PC-9 (cell line): ENCODE measurements around the gene RPL39. TPM values are rescaled to one million over a fixed set of nuclear protein-coding genes. Genes with fewer than 3 reads are reported as not detected.
A peak's percentile ranks its signal among the peaks of the same experiment; 100 is the strongest.

Experiments
- BruUV-seq: library from RNA; stranded (reverse); fragments of 400-500 nt; replicated peaks from 2 replicates; lab custom pipeline; 2021; lab: Mats Ljungman, UMichigan
- CTCF ChIA-PET: fragments of 300-600 bp; sonication (Branson Sonifier 250); formaldehyde crosslinking; loops from one replicate; lab custom pipeline; 2022; ENCODE audit warnings: antibody characterized with exemption; lab: Charles Lee
- POLR2A ChIA-PET: fragments of 300-600 bp; sonication (Branson Sonifier 250); formaldehyde crosslinking; loops from one replicate; lab custom pipeline; 2022; ENCODE audit warnings: antibody characterized with exemption; ENCODE audit not compliant: unreplicated experiment; lab: Charles Lee
- DNase-seq, 2 experiments: peaks; one replicate each; pipeline versions ENCODE4 v3.0.0 to v3.0.0-alpha.2; 2015 to 2022; ENCODE audit warnings: mixed read lengths in 1 of 2
- H2AFZ ChIP-seq: fragments of 200-600 bp; sonication (generic); 2 replicates; pipeline ENCODE4 v1.8.1; 2017; ENCODE audit warnings: antibody characterized with exemption
- H3F3A ChIP-seq: fragments of 200-600 bp; sonication (generic); 2 replicates; pipeline ENCODE4 v1.8.1; 2017; ENCODE audit warnings: antibody characterized with exemption, mild to moderate bottlenecking, low read depth; ENCODE audit not compliant: insufficient read depth
- H3K27ac ChIP-seq: fragments of 200-600 bp; sonication (generic); 2 replicates; pipeline ENCODE4 v1.6.1; 2016; ENCODE audit warnings: mixed run types
- H3K27me3 ChIP-seq: fragments of 200-600 bp; sonication (generic); 2 replicates; pipeline ENCODE4 v1.6.1; 2016; ENCODE audit warnings: low read depth, mixed run types; ENCODE audit not compliant: insufficient read depth
- H3K36me3 ChIP-seq: fragments of 200-600 bp; sonication (generic); 2 replicates; pipeline ENCODE4 v1.6.1; 2016; ENCODE audit warnings: low read depth, mixed run types
- H3K4me1 ChIP-seq: fragments of 200-600 bp; sonication (generic); replicated peaks from 2 replicates; pipeline ENCODE4 v1.6.1; 2016; ENCODE audit warnings: mixed run types; ENCODE audit not compliant: insufficient read depth
- H3K4me2 ChIP-seq: fragments of 200-600 bp; sonication (generic); 2 replicates; pipeline ENCODE4 v1.6.1; 2017; ENCODE audit warnings: mixed run types
- H3K4me3 ChIP-seq: fragments of 200-600 bp; sonication (generic); 2 replicates; pipeline ENCODE4 v1.6.1; 2016; ENCODE audit warnings: mixed run types
- H3K79me2 ChIP-seq: fragments of 200-600 bp; sonication (generic); 2 replicates; pipeline ENCODE4 v1.6.1; 2017; ENCODE audit warnings: low read depth, mixed run types
- H3K9me2 ChIP-seq: fragments of 200-600 bp; sonication (generic); 2 replicates; pipeline ENCODE4 v1.8.1; 2017; ENCODE audit warnings: mild to moderate bottlenecking; ENCODE audit not compliant: insufficient read depth
- H3K9me3 ChIP-seq: fragments of 200-600 bp; sonication (generic); 2 replicates; pipeline ENCODE4 v1.8.1; 2016; ENCODE audit warnings: low read depth; ENCODE audit not compliant: insufficient read depth
- H4K20me1 ChIP-seq: fragments of 200-600 bp; sonication (generic); 2 replicates; pipeline ENCODE4 v1.8.1; 2017; ENCODE audit not compliant: insufficient read depth
- CTCF ChIP-seq: fragments of 200-600 bp; sonication (generic); conservative IDR thresholded peaks from 2 replicates; pipeline ENCODE4 v1.6.1; 2017; ENCODE audit warnings: mixed run types, antibody characterized with exemption, mild to moderate bottlenecking, moderate library complexity
- EZH2 ChIP-seq: fragments of 200-600 bp; sonication (generic); IDR thresholded peaks from 2 replicates; pipeline ENCODE4 v1.8.0; 2017; ENCODE audit warnings: antibody characterized with exemption, low read depth
- intact Hi-C: fragments of 100-400 bp; cut with micrococcal nuclease; formaldehyde crosslinking; loops from one replicate; pipeline ENCODE4 v1.10.0; 2022; ENCODE audit not compliant: unreplicated experiment
- total RNA-seq: library from RNA; stranded (reverse); gene quantifications from 2 replicates; pipeline ENCODE4 v1.2.3, GENCODE V29; 2021

Gene RPL39
- total RNA-seq, 1 experiment from 2014 or later, result 3,660 TPM

GRCh38 chrX:119756926-119757635 lies 34.3 kb downstream of the RPL39 start:
- TF ChIP-seq EZH2, result no peak
- TF ChIP-seq CTCF, result no peak
- Histone ChIP-seq H4K20me1 (no peaks in the 10 kb centered on the region), H3K27ac (no peak overlapping the region), H3F3A (no peaks in the 10 kb centered on the region; the same call in 1 of the 2 replicates), H2AFZ (peak overlapping the region; percentile 96; the same call in 1 of the 2 replicates), H3K9me2 (no peaks in the 10 kb centered on the region), H3K79me2 (no peaks in the 10 kb centered on the region), H3K4me1 (peaks cover 9% of the 10 kb centered on the region), H3K4me2 (peak overlapping the region; percentile 97), H3K27me3 (no peaks in the 10 kb centered on the region), H3K9me3 (no peaks in the 10 kb centered on the region), H3K4me3 (peak overlapping the region; percentile 62; the same call in 1 of the 2 replicates), H3K36me3 (no peaks in the 10 kb centered on the region)
- ChIA-PET CTCF (interaction anchor here (0.7 to 1.8 kb wide), 2 partner anchors 28 to 34 kb away, joined by 3 to 11 read pairs; partner anchors contain the start of gene RPL39), POLR2A (interaction anchor here (1.2 kb wide), 1 partner anchor 27 kb away, joined by 21 read pairs; no protein-coding TSS in a partner anchor)
- no peak for DNase-seq
- intact Hi-C loops, result no loop called here
- BruUV-seq, result no TSS peak

- H3K9me2 ChIP-seq, result no peaks in the 10 kb centered on the region
- no peak overlapping the region for H3K27ac ChIP-seq
- CTCF ChIA-PET, result no interaction called here
- no peak for DNase-seq
- peaks cover 9% of the 10 kb centered on the region for H3K4me1 ChIP-seq
- H3K27me3 ChIP-seq, result no peaks in the 10 kb centered on the region
- POLR2A ChIA-PET, result interaction anchor here (0.7 kb wide), 1 partner anchor 11 kb away, joined by 7 read pairs; no protein-coding TSS in a partner anchor
- H3K4me2 ChIP-seq, result no peak overlapping the region
- intact Hi-C loops, result no loop called here
- no peaks in the 10 kb centered on the region for H3K9me3 ChIP-seq
- no peaks in the 10 kb centered on the region for H4K20me1 ChIP-seq
- no peaks in the 10 kb centered on the region for H3F3A ChIP-seq
- TF ChIP-seq EZH2, result no peak
- no peak for TF ChIP-seq CTCF
- no peak overlapping the region for H3K4me3 ChIP-seq
- no TSS peak for BruUV-seq
- no peaks in the 10 kb centered on the region for H3K36me3 ChIP-seq
- no peak overlapping the region for H2AFZ ChIP-seq
- no peaks in the 10 kb centered on the region for H3K79me2 ChIP-seq
Observed at GRCh38 chrX:119755981-119756533, 35.4 kb downstream of the RPL39 start.

- Histone ChIP-seq H4K20me1 (no peaks in the 10 kb centered on the region), H3K79me2 (no peaks in the 10 kb centered on the region), H3K9me3 (no peaks in the 10 kb centered on the region), H3K9me2 (no peaks in the 10 kb centered on the region), H3K4me3 (no peak overlapping the region), H3K27me3 (no peaks in the 10 kb centered on the region), H2AFZ (no peak overlapping the region), H3F3A (no peaks in the 10 kb centered on the region), H3K4me1 (peaks cover 9% of the 10 kb centered on the region), H3K36me3 (no peaks in the 10 kb centered on the region), H3K4me2 (no peak overlapping the region), H3K27ac (no peak overlapping the region)
- BruUV-seq, result no TSS peak
- POLR2A ChIA-PET, result no interaction called here
- CTCF ChIA-PET, result interaction anchor here (0.7 kb wide), 1 partner anchor 901 kb away, joined by 3 read pairs; no protein-coding TSS in a partner anchor
- TF ChIP-seq EZH2 (no peak), CTCF (peak; percentile 81)
- peak; percentile 25 to 64 for DNase-seq
- intact Hi-C loops, result no loop called here
Observed at GRCh38 chrX:119753639-119754257, 37.7 kb downstream of the RPL39 start.
